PC-3 (cell line): ENCODE results near the gene ARPP19.

Source experiments
- EZH2 ChIP-seq: fragments of 300-600 bp; sonication (generic); IDR thresholded peaks from one replicate; pipeline ENCODE4 v1.6.1; 2017; ENCODE audit warnings: antibody characterized with exemption, mild to moderate bottlenecking, low read length; ENCODE audit not compliant: unreplicated experiment
- TF ChIP-seq, protein P1 (sequence below): fragments of 300-600 bp; sonication (generic); conservative IDR thresholded peaks from 2 replicates; pipeline ENCODE4 v1.5.1; 2017; ENCODE audit warnings: antibody characterized with exemption, low read depth, mild to moderate bottlenecking, low read length

DNA sequence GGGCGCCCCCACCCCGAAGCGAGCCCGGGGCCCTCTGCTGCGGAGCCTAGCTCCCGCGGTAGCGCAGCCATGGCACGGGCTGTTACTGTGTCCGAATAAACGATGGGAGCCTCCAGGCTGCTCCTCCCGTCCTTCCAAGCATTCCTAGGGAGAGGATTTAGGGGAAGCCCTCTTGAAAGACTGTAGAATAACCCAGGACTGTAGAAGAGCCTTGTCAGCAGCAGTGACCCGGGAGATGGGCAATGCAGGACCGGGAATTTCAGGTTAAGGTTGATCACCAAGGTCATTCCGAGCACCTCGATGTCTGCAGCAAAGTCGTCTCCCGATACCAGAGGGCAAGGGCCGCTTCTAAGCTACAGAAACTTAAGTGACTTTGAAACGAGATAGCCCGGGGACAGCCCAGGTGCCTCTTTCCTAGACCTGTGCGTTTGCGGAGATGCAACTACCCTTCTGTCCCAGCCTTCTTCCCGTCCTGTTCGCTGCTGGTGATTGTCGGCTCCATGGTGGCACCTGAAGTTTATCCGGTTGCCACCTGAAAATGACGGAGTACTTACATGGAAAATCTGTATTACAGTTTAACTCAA, 39.4 kb downstream of the ARPP19 start:
- no peak for TF ChIP-seq EZH2
- TF ChIP-seq, protein P1, sequence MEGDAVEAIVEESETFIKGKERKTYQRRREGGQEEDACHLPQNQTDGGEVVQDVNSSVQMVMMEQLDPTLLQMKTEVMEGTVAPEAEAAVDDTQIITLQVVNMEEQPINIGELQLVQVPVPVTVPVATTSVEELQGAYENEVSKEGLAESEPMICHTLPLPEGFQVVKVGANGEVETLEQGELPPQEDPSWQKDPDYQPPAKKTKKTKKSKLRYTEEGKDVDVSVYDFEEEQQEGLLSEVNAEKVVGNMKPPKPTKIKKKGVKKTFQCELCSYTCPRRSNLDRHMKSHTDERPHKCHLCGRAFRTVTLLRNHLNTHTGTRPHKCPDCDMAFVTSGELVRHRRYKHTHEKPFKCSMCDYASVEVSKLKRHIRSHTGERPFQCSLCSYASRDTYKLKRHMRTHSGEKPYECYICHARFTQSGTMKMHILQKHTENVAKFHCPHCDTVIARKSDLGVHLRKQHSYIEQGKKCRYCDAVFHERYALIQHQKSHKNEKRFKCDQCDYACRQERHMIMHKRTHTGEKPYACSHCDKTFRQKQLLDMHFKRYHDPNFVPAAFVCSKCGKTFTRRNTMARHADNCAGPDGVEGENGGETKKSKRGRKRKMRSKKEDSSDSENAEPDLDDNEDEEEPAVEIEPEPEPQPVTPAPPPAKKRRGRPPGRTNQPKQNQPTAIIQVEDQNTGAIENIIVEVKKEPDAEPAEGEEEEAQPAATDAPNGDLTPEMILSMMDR, result no peak
